ENCODE data around the gene BAIAP2.

BAIAP2 gene

GRCh38 chr17:81037026-81037797 is 2.3 kb downstream of the BAIAP2 start:
- no peak for DNase-seq (ENCODE audit: low read depth)

- no peak for DNase-seq (ENCODE audit: low read depth)
Measured at GRCh38 chr17:81037798-81038733, 3.1 kb downstream of the BAIAP2 start.

GRCh38 chr17:81039096-81039495 is 4.1 kb downstream of the BAIAP2 start:
- no peak for DNase-seq (ENCODE audit: low read depth)

GRCh38 chr17:81039854-81040758 is 5.2 kb downstream of the BAIAP2 start:
- peak; percentile 82 for DNase-seq (ENCODE audit: low read depth)

GRCh38 chr17:81040791-81041337 is 5.9 kb downstream of the BAIAP2 start:
- DNase-seq (ENCODE audit: low read depth): peak; percentile 47

GRCh38 chr17:81042606-81043005 is 7.7 kb downstream of the BAIAP2 start:
- no peak for DNase-seq (ENCODE audit: low read depth)

- DNase-seq (ENCODE audit: low read depth): no peak
Measured at GRCh38 chr17:81043319-81043724, 8.4 kb downstream of the BAIAP2 start.

GRCh38 chr17:81043725-81044427 is 8.9 kb downstream of the BAIAP2 start:
- DNase-seq (ENCODE audit: low read depth): peak; percentile 63

GRCh38 chr17:81044428-81044763 is 9.4 kb downstream of the BAIAP2 start:
- no peak for DNase-seq (ENCODE audit: low read depth)

GRCh38 chr17:81044764-81045589 is 10.0 kb downstream of the BAIAP2 start:
- DNase-seq (ENCODE audit: low read depth): peak; percentile 70

- DNase-seq (ENCODE audit: low read depth): no peak
Measured at GRCh38 chr17:81045590-81046095, 10.7 kb downstream of the BAIAP2 start.

- no peak for DNase-seq (ENCODE audit: low read depth)
Measured at GRCh38 chr17:81046132-81046769, 11.3 kb downstream of the BAIAP2 start.

GRCh38 chr17:81046770-81047359 is 11.9 kb downstream of the BAIAP2 start:
- DNase-seq (ENCODE audit: low read depth): no peak

GRCh38 chr17:81048827-81049371 is 13.9 kb downstream of the BAIAP2 start:
- DNase-seq (ENCODE audit: low read depth): no peak

- DNase-seq (ENCODE audit: low read depth): no peak
Measured at GRCh38 chr17:81049372-81049911, 14.5 kb downstream of the BAIAP2 start.

GRCh38 chr17:81049973-81050551 is 15.1 kb downstream of the BAIAP2 start:
- peak; percentile 69 for DNase-seq (ENCODE audit: low read depth)

GRCh38 chr17:81050645-81051625 is 16.0 kb downstream of the BAIAP2 start:
- no peak for DNase-seq (ENCODE audit: low read depth)
